Kidney (tissue), 14 donors: ENCODE data around the gene CALML3. TPM values are rescaled to one million over a fixed set of nuclear protein-coding genes. Genes with fewer than 3 reads are reported as not detected.
A peak's percentile ranks its signal among the peaks of the same experiment; 100 is the strongest.

Experiments used
- DNase-seq, 5 donors: peaks; one replicate each; pipeline ENCODE4 v3.0.0-alpha.2; 2013 to 2020
- FAIRE-seq: peaks from 2 replicates; lab custom pipeline; 2012; peaks lifted over from hg19 to GRCh38; lab: Jason Lieb, UNC
- H3K27ac ChIP-seq, 2 donors: one replicate each; pipeline ENCODE4 v1.7.0; 2013; ENCODE audit warnings: low read depth in 2 of 2, low read length in 2 of 2, inconsistent platforms in 1 of 2
- H3K27me3 ChIP-seq: one replicate; pipeline ENCODE4 v1.7.1; 2013; ENCODE audit warnings: low read length, inconsistent platforms; ENCODE audit not compliant: control insufficient read depth, insufficient read depth
- H3K36me3 ChIP-seq, 3 donors: one replicate each; pipeline versions ENCODE4 v1.7.0 to v1.7.1; 2013; ENCODE audit warnings: low read length in 3 of 3, control low read depth in 1 of 3, inconsistent platforms in 1 of 3; ENCODE audit not compliant: insufficient read depth in 3 of 3, control insufficient read depth in 2 of 3
- H3K4me1 ChIP-seq, 3 donors: one replicate each; pipeline versions ENCODE4 v1.7.0 to v1.7.1; 2013; ENCODE audit warnings: low read length in 3 of 3, inconsistent platforms in 1 of 3, low read depth in 1 of 3; ENCODE audit not compliant: control insufficient read depth in 2 of 3, insufficient read depth in 2 of 3
- H3K4me3 ChIP-seq, 3 donors: one replicate each; pipeline versions ENCODE4 v1.7.0 to v1.8.1; 2013; ENCODE audit warnings: low read length in 3 of 3, control low read depth in 1 of 3, inconsistent platforms in 1 of 3
- H3K9ac ChIP-seq, 3 donors: one replicate each; pipeline versions ENCODE4 v1.7.0 to v1.7.1; 2013; ENCODE audit warnings: low read length in 3 of 3, control low read depth in 1 of 3, inconsistent platforms in 1 of 3
- H3K9me3 ChIP-seq, 3 donors: one replicate each; pipeline versions ENCODE4 v1.7.0 to v1.7.1; 2013; ENCODE audit warnings: low read length in 3 of 3, control low read depth in 1 of 3, inconsistent platforms in 1 of 3; ENCODE audit not compliant: control insufficient read depth in 2 of 3, insufficient read depth in 1 of 3
- intact Hi-C: fragments of 100-400 bp; cut with DNase I; formaldehyde crosslinking; loops from one replicate; pipeline ENCODE4 v1.11.1; 2022
- polyA plus RNA-seq: library from polyadenylated mRNA; stranded (reverse); fragments of 350-450 nt; fragmentation: Illumina TruSeq; extraction: RNeasy Lipid Tissue Mini Kit (QIAGEN cat#74804); gene quantifications from one replicate; pipeline ENCODE4 v1.2.3, GENCODE V29; 2014; ENCODE audit warnings: low read depth, low replicate concordance; ENCODE audit not compliant: insufficient read depth
- total RNA-seq: library from RNA; stranded (reverse); fragmentation: NEBNext Ultra II Directional; extraction: Animal tissue kit (Norgen Biotek cat#: 25700); gene quantifications from one replicate; pipeline ENCODE4 v1.2.1, GENCODE V29; 2021
- TF ChIP-seq, protein P1 (sequence below): IDR thresholded peaks from 3 replicates; pipeline ENCODE4 v1.5.1; 2012; ENCODE audit warnings: mild to moderate bottlenecking, moderate library complexity, borderline replicate concordance; ENCODE audit not compliant: insufficient read depth; ENCODE audit errors: extremely low read depth
- donor health status: control.
- donor health status: control.
- donor health status: control.
- donor health status: control.
- donor health status: control.
- donor health status: DM: yes; HTN: yes; CAD: no.
- donor health status: Normal renal cell carcinoma (clear cell type).

CALML3 gene
- total and polyA plus RNA-seq, 2 donors from 2014 or later = 15.9 TPM; not detected in 1

DNA sequence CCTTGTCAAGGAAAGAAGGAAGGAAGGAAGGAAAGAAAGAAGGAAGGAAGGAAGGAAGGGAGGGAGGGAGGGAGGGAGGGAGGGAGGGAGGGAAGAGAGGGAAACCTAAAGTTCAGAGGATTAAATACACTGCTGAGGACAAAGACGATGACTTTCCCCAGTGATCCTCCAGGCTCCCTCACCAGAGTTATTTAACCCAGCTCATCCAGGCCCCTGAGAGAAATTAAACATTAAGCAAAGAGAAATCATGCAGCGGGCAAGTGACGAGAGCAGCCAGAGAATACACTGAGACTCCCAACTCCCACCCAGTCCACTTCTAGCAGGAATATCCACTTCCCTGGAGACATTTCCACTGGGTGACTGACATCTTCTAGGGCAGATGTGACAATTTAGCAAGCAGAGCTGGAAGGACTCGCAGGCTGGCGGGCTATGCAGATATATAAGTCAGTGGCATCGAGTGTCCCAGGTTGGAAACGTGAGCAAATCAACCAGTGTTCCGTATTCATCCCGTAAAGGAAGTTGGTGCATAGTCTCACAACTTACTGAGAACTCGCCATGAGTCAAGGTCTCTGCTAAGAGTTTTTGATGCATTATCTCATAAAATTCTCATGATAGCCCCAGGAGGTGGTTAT is 48.7 kb downstream of the CALML3 start:
- TF ChIP-seq, protein P1, sequence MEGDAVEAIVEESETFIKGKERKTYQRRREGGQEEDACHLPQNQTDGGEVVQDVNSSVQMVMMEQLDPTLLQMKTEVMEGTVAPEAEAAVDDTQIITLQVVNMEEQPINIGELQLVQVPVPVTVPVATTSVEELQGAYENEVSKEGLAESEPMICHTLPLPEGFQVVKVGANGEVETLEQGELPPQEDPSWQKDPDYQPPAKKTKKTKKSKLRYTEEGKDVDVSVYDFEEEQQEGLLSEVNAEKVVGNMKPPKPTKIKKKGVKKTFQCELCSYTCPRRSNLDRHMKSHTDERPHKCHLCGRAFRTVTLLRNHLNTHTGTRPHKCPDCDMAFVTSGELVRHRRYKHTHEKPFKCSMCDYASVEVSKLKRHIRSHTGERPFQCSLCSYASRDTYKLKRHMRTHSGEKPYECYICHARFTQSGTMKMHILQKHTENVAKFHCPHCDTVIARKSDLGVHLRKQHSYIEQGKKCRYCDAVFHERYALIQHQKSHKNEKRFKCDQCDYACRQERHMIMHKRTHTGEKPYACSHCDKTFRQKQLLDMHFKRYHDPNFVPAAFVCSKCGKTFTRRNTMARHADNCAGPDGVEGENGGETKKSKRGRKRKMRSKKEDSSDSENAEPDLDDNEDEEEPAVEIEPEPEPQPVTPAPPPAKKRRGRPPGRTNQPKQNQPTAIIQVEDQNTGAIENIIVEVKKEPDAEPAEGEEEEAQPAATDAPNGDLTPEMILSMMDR = no peak
- intact Hi-C loops = no loop called here
- H3K4me3 ChIP-seq = no peak overlapping the region
- H3K27ac ChIP-seq = peak overlapping the region in 1 of 2 donors; percentile 77
- no peaks in the 10 kb centered on the region for H3K27me3 ChIP-seq
- peaks cover 6 to 16% (median 8%) of the 10 kb centered on the region in 3 donors for H3K4me1 ChIP-seq
- no peaks in the 10 kb centered on the region for H3K9me3 ChIP-seq
- no peak overlapping the region for H3K9ac ChIP-seq
- DNase-seq (peak; percentile 4 to 68 (median 51)), FAIRE-seq (no peak)
- no peaks in the 10 kb centered on the region for H3K36me3 ChIP-seq

DNA sequence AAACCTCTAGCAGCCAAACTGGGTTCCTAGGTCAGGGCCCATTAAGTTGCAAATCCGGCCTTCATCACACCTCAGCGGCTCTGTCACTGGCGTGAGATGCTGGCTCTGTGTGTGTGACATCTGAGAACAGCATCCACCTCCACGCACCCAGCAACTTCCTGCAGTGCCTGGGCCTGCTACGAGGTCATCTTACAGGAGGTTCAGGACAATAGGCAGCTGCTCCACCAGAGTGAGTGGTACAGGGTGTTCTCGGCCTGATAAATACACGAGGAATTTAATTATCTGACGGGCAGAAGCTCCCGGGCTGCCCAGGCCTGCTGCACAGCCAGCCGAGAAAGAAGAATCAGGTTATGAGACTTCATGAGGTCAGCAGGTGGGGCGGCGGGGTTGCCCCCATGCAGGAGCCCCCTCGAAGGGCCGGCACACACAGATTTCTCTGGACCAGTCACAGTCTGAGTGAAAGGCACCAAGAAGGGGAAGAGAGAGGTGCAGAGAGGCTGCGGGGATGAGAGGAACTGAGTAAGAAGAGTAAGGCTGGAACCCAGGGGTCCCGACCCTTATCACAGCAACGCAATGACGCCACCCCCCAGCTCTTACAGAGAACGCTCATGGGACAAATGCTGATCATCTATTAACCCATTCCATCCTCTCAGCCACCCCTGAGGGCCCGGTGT is 49.3 kb downstream of the CALML3 start:
- peak overlapping the region in 1 of 2 donors; percentile 77 for H3K27ac ChIP-seq
- H3K9me3 ChIP-seq = no peaks in the 10 kb centered on the region
- peak; percentile 57 to 84 (median 77) for DNase-seq
- H3K4me1 ChIP-seq = peaks cover 6 to 16% (median 8%) of the 10 kb centered on the region in 3 donors
- TF ChIP-seq, protein P1 = no peak
- no peak for FAIRE-seq
- H3K27me3 ChIP-seq = no peaks in the 10 kb centered on the region
- no peak overlapping the region for H3K4me3 ChIP-seq
- no peaks in the 10 kb centered on the region for H3K36me3 ChIP-seq
- no peak overlapping the region for H3K9ac ChIP-seq
- intact Hi-C loops = no loop called here

DNA sequence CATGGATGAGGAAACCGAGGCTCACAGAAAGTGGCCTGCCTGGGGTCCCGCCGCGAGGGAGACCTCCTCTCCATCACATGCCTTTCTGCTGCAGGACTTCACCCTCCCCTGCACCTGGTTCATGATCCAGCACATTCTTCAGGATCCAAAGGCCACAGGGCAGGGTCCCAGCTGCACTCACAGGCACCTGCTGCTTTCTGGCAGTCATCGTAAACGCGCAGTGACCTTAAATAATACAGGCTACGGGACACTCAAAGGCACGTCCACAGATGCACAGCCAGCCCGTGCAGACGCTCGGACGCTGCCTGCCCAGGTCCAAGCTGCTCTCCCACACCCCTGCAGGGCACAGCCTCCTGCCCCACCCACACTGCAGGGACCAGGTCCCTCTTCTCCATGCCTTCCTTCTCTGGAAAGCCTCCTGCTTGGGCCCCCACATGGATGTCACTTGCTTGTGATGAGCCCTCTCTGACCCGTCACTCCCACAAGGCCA is 49.9 kb downstream of the CALML3 start:
- Histone ChIP-seq H3K4me1 (peaks cover 6 to 16% (median 8%) of the 10 kb centered on the region in 3 donors), H3K36me3 (no peaks in the 10 kb centered on the region), H3K27me3 (no peaks in the 10 kb centered on the region), H3K4me3 (no peak overlapping the region), H3K9me3 (no peaks in the 10 kb centered on the region), H3K9ac (no peak overlapping the region), H3K27ac (peak overlapping the region in 1 of 2 donors; percentile 77)
- DNase-seq (peak; percentile 48 to 65 (median 63)), FAIRE-seq (no peak)
- TF ChIP-seq, protein P1 = no peak
- intact Hi-C loops = no loop called here
